ENCODE results near the gene PLXNA4.

- TF ChIP-seq POLR2AphosphoS5 (IDR thresholded peaks at IDR 0.05; ENCODE audit: low read depth, low read length), result no peak
- TF ChIP-seq TAF1 (IDR thresholded peaks at IDR 0.05; ENCODE audit: borderline replicate concordance, insufficient read depth, low read length), result no peak
- peak in 1 of 2 experiments; percentile 7; a peak in 1 of 4 replicates for TF ChIP-seq REST (IDR thresholded peaks at IDR 0.05; ENCODE audit: insufficient read depth in 1 of 2, low read depth in 2 of 2, low read length in 2 of 2)
- peak; percentile 52 for TF ChIP-seq FOXP2 (optimal IDR thresholded peaks at IDR 0.05; ENCODE audit: borderline replicate concordance, extremely low read depth, extremely low read length, insufficient read depth)
These were observed 257.6 kb downstream of the PLXNA4 start for GRCh38 chr7:132318352-132319318.
